Stimulated activated CD4-positive, alpha-beta T cell treated with anti-CD3 and anti-CD28 coated beads, TNF-alpha, amount 100 ng/mL, for 1 hour (primary cell): ENCODE measurements around the gene VWC2L.

Experiments used
- DNase-seq, 3 donors: peaks; one replicate each; pipeline ENCODE4 v3.0.0-alpha.2; 2020; ENCODE audit warnings: low read depth in 3 of 3, low spot score in 1 of 3

Gene VWC2L

DNA sequence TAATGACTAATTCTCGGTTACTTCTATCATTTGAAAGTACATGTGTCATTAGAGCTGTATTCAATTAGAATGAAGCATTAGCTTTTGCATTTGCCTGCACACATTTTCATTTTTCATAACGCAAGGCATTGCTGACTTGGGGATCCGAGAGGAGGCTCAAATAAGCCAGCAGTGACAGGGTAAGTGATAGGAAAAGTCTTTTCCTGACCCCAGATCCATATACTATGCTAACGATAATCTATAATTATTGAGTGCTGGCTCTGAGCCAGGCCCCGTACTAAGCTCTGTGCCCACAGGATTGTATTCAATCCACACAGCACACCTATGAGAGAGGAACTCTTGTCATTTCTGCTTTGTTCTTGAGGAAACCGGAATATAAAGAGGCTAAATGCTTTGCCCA, 168.2 kb downstream of the VWC2L start:
- no peak for DNase-seq

DNA sequence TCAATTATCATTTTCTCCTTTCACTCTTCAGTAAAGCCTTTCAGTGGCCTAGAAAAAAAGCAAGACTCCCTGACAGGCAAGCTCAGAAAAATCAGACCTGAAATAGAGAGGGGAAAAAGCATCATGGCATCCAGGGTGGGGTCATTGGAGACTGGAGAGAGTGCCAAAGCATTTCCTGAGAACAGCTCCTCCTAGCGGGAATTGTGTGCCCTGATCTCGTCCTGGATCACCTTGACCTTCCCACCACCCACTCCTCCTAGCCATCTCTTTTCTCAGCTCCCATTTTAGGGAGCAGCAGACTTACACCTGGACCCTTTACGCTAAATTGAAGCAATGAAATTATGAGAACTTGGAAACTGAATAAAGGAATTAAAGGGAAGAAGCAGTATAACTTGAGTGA, 176.6 kb downstream of the VWC2L start:
- no peak for DNase-seq

DNA sequence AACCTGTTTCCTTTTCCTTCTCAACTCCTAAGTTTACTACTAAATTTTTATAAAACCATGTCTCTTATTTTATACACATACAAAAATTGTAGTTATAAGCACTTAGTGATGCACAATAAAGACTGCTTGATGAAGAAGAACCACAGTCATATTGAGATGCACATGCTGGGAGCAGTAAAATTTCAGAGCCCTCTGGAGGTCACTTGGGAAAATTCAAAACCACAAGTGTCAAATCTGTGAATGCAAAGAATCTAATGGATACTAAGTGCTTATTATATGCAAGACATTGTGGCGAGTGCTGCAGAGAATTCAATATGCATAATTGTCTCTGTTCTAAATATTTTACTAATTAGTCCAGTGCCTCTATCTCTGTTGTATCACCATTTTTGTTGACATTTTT, 180.5 kb downstream of the VWC2L start:
- no peak for DNase-seq

DNA sequence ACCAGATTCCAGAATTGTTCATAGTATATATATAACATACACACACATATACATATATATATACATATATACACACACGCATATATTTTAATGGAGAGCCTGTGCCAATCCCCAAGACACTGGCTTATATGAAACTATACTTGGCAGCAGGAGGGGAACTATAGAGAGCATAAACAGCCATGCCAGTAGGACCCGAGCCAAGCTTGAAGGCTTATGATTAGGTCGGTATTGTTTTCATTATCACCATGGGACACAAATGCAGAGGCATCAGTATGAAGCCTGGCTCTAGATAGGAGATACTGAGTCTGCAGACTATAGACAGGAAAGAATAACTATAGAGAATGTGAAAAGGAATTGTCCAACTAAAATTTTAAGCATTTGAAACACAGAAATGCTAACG, 181.2 kb downstream of the VWC2L start:
- DNase-seq, result no peak

DNA sequence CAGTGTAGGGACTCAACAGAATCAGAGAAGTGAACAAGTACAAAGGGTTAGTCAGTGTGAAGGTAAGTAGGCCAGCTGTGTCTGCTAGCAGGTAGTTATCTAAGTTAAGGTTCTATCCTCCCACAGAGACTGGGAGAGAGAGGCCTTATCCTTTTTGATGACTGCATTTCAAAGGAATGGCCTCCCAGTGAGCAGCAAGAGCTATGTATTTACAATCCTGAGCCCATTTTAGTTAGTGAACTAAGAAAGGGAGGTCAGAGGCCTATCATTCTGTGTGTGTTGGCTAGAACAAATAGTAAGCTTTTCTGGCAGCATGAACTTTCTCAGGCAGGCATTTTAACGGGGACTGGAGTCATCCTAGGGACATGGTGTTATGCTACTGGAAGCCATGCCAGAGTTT, 182.9 kb downstream of the VWC2L start:
- DNase-seq, result no peak

DNA sequence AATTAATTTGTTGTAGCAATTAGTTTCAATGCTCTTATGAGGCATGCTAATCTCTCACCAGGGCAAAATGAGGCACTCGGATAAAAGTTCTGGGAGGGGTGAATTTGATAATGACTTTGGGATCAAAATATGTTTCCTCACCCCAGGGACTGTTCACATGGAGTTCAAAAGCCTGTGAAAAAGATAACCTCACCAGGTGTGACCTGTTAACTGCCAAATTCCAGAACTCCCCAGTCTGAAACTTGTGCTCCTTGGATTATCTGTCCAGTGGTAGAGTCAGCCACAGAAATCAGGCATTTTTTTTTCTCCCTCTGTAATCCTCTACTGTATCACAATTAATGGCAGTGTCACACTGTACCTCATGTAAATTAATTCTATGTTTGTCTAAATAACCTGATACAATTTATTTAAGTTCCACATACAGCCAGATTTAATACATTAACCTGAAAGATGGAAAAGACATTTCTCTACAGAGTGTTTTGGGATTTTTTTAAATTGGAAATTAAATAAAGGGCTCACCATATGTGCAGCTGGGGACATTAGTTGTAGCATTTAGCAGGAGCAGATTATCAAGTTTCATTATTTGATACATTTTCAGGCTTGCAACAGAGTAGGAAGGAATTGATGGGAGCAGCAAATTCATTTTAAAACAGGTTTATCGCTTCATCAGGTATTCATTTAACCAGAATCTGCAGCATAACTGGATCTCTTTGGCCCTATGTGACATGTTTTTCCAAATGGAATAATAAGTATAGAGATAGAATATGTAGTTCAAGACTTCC, 191.2 kb downstream of the VWC2L start:
- DNase-seq, result no peak

DNA sequence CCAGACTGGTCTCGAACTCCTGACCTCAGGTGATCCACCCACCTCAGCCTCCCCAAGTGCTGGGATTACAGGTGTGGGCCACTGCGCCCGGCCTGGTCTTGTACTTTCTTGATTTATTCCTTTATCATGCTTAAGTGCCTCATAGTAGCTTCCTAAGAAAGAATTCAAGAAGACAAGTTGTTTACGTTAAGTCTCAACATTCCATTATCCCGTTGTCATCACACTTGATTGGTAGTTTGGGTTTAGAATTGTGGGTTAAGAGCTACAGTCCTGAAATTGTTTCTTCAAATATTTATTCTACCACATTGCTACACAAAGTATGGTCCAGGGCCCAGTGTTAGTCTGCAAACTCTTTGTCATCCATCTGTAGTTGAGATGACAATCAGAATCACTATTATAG, 194.0 kb downstream of the VWC2L start:
- no peak for DNase-seq

DNA sequence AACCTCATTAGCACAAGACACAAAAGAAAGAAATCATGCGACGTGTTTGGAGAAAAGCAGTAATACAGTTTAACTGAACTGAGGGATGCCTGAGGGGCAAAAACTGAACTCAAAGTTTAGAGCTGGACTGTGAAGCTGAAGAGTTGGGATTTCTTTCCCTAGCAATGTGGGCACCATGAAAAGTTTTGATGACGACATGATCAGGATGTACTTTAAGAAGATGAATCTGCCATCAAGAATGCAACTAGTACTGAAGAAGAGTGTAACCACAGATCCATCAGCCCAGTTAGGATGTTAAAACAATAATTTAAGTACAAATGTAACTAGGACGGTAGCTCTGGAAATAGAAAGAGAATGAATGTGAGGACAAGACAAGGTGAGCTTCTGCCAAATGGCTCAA, 196.2 kb downstream of the VWC2L start:
- DNase-seq, result no peak

DNA sequence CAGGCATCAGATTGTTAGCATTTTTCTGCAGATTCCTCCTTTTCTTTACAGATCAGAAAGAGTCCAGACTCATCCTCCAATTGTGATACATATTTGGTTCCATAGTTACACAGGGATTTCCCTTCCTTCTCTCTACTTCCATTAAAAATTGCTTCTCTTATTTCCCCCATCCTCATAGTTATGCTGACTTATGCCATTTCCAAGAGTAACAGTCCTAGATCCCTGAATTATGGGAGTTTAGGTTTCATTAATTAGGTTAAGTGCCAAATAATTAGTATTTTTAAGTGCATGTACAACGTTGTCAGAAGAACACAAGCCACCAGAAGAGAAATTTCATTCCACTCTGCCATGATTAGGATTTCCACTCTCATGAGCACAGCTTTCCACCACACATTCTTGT, 200.2 kb downstream of the VWC2L start:
- no peak for DNase-seq

DNA sequence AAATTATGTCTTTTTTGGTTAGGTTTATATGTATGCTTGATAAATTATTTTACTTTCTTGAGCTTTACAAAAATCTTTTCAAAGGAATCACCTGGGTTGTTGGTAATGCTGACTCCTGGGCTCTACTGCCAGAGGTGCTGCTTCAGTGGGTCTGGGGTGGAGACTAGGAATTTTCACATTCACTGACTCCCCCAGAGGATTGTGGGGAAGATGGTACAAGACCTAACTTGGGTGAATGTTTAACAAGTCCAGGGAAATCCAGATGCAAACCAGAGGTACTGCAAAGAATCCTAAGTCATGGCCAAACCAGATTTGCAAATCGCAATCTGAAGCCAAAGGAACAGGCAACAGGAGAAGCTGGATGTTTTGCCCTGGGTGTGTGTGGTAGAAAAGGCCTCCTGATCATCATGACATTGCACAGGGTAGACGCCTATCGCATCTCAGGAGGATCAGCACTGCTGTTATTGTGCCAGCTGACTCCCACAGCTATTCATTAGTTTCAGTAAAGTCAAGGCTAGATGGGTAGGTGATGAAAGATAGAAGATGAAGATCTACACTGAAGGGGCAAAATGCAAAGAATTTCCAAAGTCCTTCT, 213.4 kb downstream of the VWC2L start:
- no peak for DNase-seq

DNA sequence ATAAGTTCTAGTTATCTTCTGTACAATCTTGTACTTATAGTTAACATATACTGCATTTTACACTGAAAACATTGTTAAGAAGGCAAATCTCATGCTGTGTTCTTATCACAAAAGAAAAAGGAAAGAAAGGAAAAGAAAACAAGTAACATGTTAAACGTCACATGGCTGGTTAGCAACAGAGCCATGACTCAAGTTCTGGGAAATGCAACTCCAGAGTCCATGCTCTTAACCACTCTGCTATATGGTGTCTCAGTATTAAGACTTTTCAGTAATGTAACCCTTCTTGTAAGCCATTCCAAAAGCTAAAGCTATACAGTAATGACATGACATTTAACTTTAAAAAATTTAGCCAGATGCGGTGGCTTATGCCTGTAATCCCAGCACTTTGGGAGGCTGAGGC, 217.2 kb downstream of the VWC2L start:
- no peak for DNase-seq
